GM18520 (cell line): ENCODE results near the gene KLK7.
"Not testable (repeated sequence)": the region's sequence is repeated elsewhere in the genome, so short reads cannot be mapped to it uniquely, and the experiment has no call there.

Experiments used
- ATAC-seq: cut with Tn5 transposase; IDR thresholded peaks from one replicate; pipeline ENCODE4 v1.9.1; 2021; ENCODE audit not compliant: unreplicated experiment

Gene KLK7

GRCh38 chr19:50978772-50979390 lies 4.8 kb downstream of the KLK7 start:
- no peak for ATAC-seq

- ATAC-seq = no peak
Observed at GRCh38 chr19:50977626-50978025, 6.1 kb downstream of the KLK7 start.

- no peak for ATAC-seq
Observed at GRCh38 chr19:50975766-50976165, 8.0 kb downstream of the KLK7 start.

GRCh38 chr19:50974702-50975556 lies 8.8 kb downstream of the KLK7 start:
- no peak for ATAC-seq

- ATAC-seq = no peak
Observed at GRCh38 chr19:50972795-50973376, 10.8 kb downstream of the KLK7 start.

- not testable (repeated sequence) for ATAC-seq
Observed at GRCh38 chr19:50969810-50970209, 13.9 kb downstream of the KLK7 start.

- ATAC-seq = no peak
Observed at GRCh38 chr19:50969413-50969760, 14.3 kb downstream of the KLK7 start, which contains the start of gene KLK6. TSS of gene KLK6 (minus strand) at chr19:50969591. CDS start at chr19:50968104, 1,487 bp downstream.

- no peak for ATAC-seq
Observed at GRCh38 chr19:50968716-50969412, 14.9 kb downstream of the KLK7 start.

GRCh38 chr19:50967929-50968715 lies 15.6 kb downstream of the KLK7 start:
- ATAC-seq = no peak

- no peak for ATAC-seq
Observed at GRCh38 chr19:50964266-50964665, 19.5 kb downstream of the KLK7 start.

- no peak for ATAC-seq
Observed at GRCh38 chr19:50963381-50963780, 20.3 kb downstream of the KLK7 start.

- ATAC-seq = no peak
Observed at GRCh38 chr19:50962245-50962644, 21.5 kb downstream of the KLK7 start.

- ATAC-seq = no peak
Observed at GRCh38 chr19:50959731-50960500, 23.8 kb downstream of the KLK7 start.

GRCh38 chr19:50957587-50957986 lies 26.1 kb downstream of the KLK7 start:
- ATAC-seq = no peak

GRCh38 chr19:50952910-50953309 lies 30.8 kb downstream of the KLK7 start, which contains the start of gene KLK5:
TSS of gene KLK5 (minus strand) at chr19:50953038. CDS start at chr19:50952657, 381 bp downstream.
- no peak for ATAC-seq

GRCh38 chr19:50949861-50950260 lies 33.9 kb downstream of the KLK7 start:
- no peak for ATAC-seq

- ATAC-seq = no peak
Observed at GRCh38 chr19:50947123-50947522, 36.6 kb downstream of the KLK7 start.

GRCh38 chr19:50944795-50945194 lies 38.9 kb downstream of the KLK7 start:
- ATAC-seq = no peak

- ATAC-seq = no peak
Observed at GRCh38 chr19:50943074-50943828, 40.5 kb downstream of the KLK7 start.
